GM23338 (cell line): Measurements from ENCODE around the gene OOSP4A. TPM values are rescaled to one million over a fixed set of nuclear protein-coding genes. Genes with fewer than 3 reads are reported as not detected.

Experiments used
- ATAC-seq: fragments of 200-7000 bp; cut with Tn5 transposase; 3 replicates; pipeline ENCODE4 v1.9.1; 2020
- DNase-seq: peaks from one replicate; pipeline ENCODE4 v3.0.0-alpha.2; 2015; ENCODE audit warnings: low spot score
- H2AFZ ChIP-seq: fragments of 200-600 bp; sonication (generic); 2 replicates; pipeline ENCODE4 v1.8.0; 2016; ENCODE audit warnings: antibody characterized with exemption, mild to moderate bottlenecking, moderate library complexity
- H3F3A ChIP-seq: fragments of 200-600 bp; sonication (generic); replicated peaks from 2 replicates; pipeline ENCODE4 v1.8.0; 2017; ENCODE audit warnings: antibody characterized with exemption, mixed run types, low read depth
- H3K27ac ChIP-seq: fragments of 200-600 bp; sonication (generic); 2 replicates; pipeline ENCODE4 v1.6.1; 2016; ENCODE audit warnings: low read depth
- H3K27me3 ChIP-seq: fragments of 200-600 bp; sonication (generic); 2 replicates; pipeline ENCODE4 v1.8.0; 2016; ENCODE audit warnings: mild to moderate bottlenecking, mixed run types, moderate library complexity; ENCODE audit not compliant: insufficient read depth
- H3K36me3 ChIP-seq: fragments of 200-600 bp; sonication (generic); 2 replicates; pipeline ENCODE4 v1.8.0; 2016; ENCODE audit warnings: mild to moderate bottlenecking; ENCODE audit not compliant: insufficient read depth
- H3K4me1 ChIP-seq: fragments of 200-600 bp; sonication (generic); 2 replicates; pipeline ENCODE4 v1.8.0; 2016; ENCODE audit warnings: mild to moderate bottlenecking, moderate library complexity; ENCODE audit not compliant: insufficient read depth
- H3K4me2 ChIP-seq: fragments of 200-600 bp; sonication (generic); 2 replicates; pipeline ENCODE4 v1.7.1; 2017; ENCODE audit warnings: mixed run types
- H3K4me3 ChIP-seq: fragments of 200-600 bp; sonication (generic); 2 replicates; pipeline ENCODE4 v1.6.1; 2016; ENCODE audit warnings: mixed run types
- H3K79me2 ChIP-seq: fragments of 200-600 bp; sonication (generic); replicated peaks from 2 replicates; pipeline ENCODE4 v1.8.0; 2017; ENCODE audit warnings: mild to moderate bottlenecking; ENCODE audit not compliant: insufficient read depth
- H3K9me2 ChIP-seq: fragments of 200-600 bp; sonication (generic); 2 replicates; pipeline ENCODE4 v1.8.0; 2017; ENCODE audit not compliant: insufficient read depth
- H4K20me1 ChIP-seq: fragments of 200-600 bp; sonication (generic); replicated peaks from 2 replicates; pipeline ENCODE4 v1.8.0; 2017; ENCODE audit warnings: mild to moderate bottlenecking; ENCODE audit not compliant: insufficient read depth
- H3K27ac Mint-ChIP-seq: 2 replicates; pipeline ENCODE4 v1.8.0; 2020; ENCODE audit warnings: inconsistent platforms, mild to moderate bottlenecking, moderate library complexity, mixed read lengths
- H3K27me3 Mint-ChIP-seq: 3 replicates; pipeline ENCODE4 v1.8.0; 2022; ENCODE audit warnings: low read depth, mild to moderate bottlenecking, moderate library complexity, mixed read lengths, inconsistent platforms; ENCODE audit not compliant: insufficient read depth, poor library complexity
- H3K36me3 Mint-ChIP-seq: 3 replicates; pipeline ENCODE4 v1.8.0; 2021; ENCODE audit warnings: low read depth, mild to moderate bottlenecking, inconsistent platforms, moderate library complexity, mixed read lengths
- H3K4me1 Mint-ChIP-seq: 3 replicates; pipeline ENCODE4 v1.8.0; 2020; ENCODE audit warnings: mild to moderate bottlenecking, inconsistent platforms, mixed read lengths
- H3K4me3 Mint-ChIP-seq: 3 replicates; pipeline ENCODE4 v1.8.0; 2021; ENCODE audit warnings: moderate library complexity, mild to moderate bottlenecking, inconsistent platforms, mixed read lengths
- H3K9me3 Mint-ChIP-seq: 3 replicates; pipeline ENCODE4 v1.8.0; 2020; ENCODE audit warnings: moderate library complexity, mild to moderate bottlenecking, inconsistent platforms, mixed read lengths
- CREB1 ChIP-seq: fragments of 250-450 bp; sonication (Bioruptor Pico); IDR thresholded peaks from 2 replicates; pipeline ENCODE4 v1.5.0; 2020; ENCODE audit warnings: low read depth, mild to moderate bottlenecking, moderate library complexity
- CTCF ChIP-seq, 2 experiments: fragments of 200-600 bp in 1 of 2; sonication (generic) in 1 of 2; conservative IDR thresholded peaks; 2 replicates each; pipeline versions ENCODE4 v1.5.1 to v1.6.1; 2016 to 2017; ENCODE audit warnings: antibody characterized with exemption in 2 of 2, low read depth in 2 of 2, mild to moderate bottlenecking in 2 of 2, moderate library complexity in 1 of 2
- ETS1 ChIP-seq: IDR thresholded peaks from 2 replicates; pipeline ENCODE4 v1.6.1; 2016; ENCODE audit warnings: antibody characterized with exemption
- EZH2 ChIP-seq: fragments of 200-600 bp; sonication (generic); IDR thresholded peaks from one replicate; pipeline ENCODE4 v1.8.0; 2017; ENCODE audit warnings: antibody characterized with exemption, mild to moderate bottlenecking, low read depth; ENCODE audit not compliant: unreplicated experiment
- EZH2phosphoT487 ChIP-seq: fragments of 200-600 bp; sonication (generic); IDR thresholded peaks from one replicate; pipeline ENCODE4 v1.8.1; 2018; ENCODE audit warnings: antibody characterized with exemption; ENCODE audit not compliant: unreplicated experiment
- JUNB ChIP-seq: IDR thresholded peaks from one replicate; pipeline ENCODE4 v1.6.1; 2016; ENCODE audit warnings: antibody characterized with exemption; ENCODE audit not compliant: unreplicated experiment
- NANOG ChIP-seq: IDR thresholded peaks from 2 replicates; pipeline ENCODE4 v1.6.1; 2016; ENCODE audit warnings: antibody characterized with exemption, borderline replicate concordance
- POLR2AphosphoS5 ChIP-seq: IDR thresholded peaks from 2 replicates; pipeline ENCODE4 v1.6.1; 2016; ENCODE audit warnings: antibody characterized with exemption, low read depth
- polyA plus RNA-seq: library from polyadenylated mRNA; unstranded; fragments of >200 nt; fragmentation: Nextera tagmentation; extraction: Ambion mirVana; gene quantifications from 2 replicates; pipeline ENCODE4 v1.2.1, GENCODE V29; 2016
- total RNA-seq: library from RNA; depleted of rRNA; stranded (reverse); fragments of >200 nt; shearing (Covaris generic); gene quantifications from 2 replicates; pipeline ENCODE4 v1.2.3, GENCODE V29; 2014
- TF ChIP-seq, protein P1 (sequence below): IDR thresholded peaks from one replicate; pipeline ENCODE4 v1.6.1; 2018; ENCODE audit warnings: antibody characterized with exemption; ENCODE audit not compliant: unreplicated experiment
- TF ChIP-seq, protein P2 (sequence below): fragments of 250-450 bp; sonication (Bioruptor Pico); IDR thresholded peaks from 2 replicates; pipeline ENCODE4 v1.5.0; 2020; ENCODE audit warnings: mild to moderate bottlenecking, moderate library complexity

OOSP4A gene
- total and polyA plus RNA-seq, 2 experiments from 2014 or later, result not detected

GRCh38 chr11:59968395-59968783 is 4.6 kb downstream of the OOSP4A start:
- no peaks in the 10 kb centered on the region for H3K36me3 Mint-ChIP-seq
- DNase-seq (no peak), ATAC-seq (no peak)
- Histone ChIP-seq H3K27me3 (no peaks in the 10 kb centered on the region), H3K27ac (no peak overlapping the region), H4K20me1 (no peaks in the 10 kb centered on the region), H3K36me3 (no peaks in the 10 kb centered on the region), H3K79me2 (no peaks in the 10 kb centered on the region), H3F3A (no peaks in the 10 kb centered on the region), H3K4me2 (no peak overlapping the region), H3K4me3 (no peak overlapping the region), H3K4me1 (peaks cover 11% of the 10 kb centered on the region), H2AFZ (no peak overlapping the region), H3K9me2 (no peaks in the 10 kb centered on the region)
- no peaks in the 10 kb centered on the region for H3K27me3 Mint-ChIP-seq
- H3K9me3 Mint-ChIP-seq, result no peaks in the 10 kb centered on the region
- no peak overlapping the region for H3K4me3 Mint-ChIP-seq
- peaks cover 26% of the 10 kb centered on the region; the same call in 2 of the 3 replicates for H3K4me1 Mint-ChIP-seq
- no peak overlapping the region for H3K27ac Mint-ChIP-seq
- no peak for TF ChIP-seq CREB1
- no peak for TF ChIP-seq POLR2AphosphoS5
- TF ChIP-seq JUNB, result no peak
- TF ChIP-seq NANOG, result no peak
- TF ChIP-seq, protein P1, sequence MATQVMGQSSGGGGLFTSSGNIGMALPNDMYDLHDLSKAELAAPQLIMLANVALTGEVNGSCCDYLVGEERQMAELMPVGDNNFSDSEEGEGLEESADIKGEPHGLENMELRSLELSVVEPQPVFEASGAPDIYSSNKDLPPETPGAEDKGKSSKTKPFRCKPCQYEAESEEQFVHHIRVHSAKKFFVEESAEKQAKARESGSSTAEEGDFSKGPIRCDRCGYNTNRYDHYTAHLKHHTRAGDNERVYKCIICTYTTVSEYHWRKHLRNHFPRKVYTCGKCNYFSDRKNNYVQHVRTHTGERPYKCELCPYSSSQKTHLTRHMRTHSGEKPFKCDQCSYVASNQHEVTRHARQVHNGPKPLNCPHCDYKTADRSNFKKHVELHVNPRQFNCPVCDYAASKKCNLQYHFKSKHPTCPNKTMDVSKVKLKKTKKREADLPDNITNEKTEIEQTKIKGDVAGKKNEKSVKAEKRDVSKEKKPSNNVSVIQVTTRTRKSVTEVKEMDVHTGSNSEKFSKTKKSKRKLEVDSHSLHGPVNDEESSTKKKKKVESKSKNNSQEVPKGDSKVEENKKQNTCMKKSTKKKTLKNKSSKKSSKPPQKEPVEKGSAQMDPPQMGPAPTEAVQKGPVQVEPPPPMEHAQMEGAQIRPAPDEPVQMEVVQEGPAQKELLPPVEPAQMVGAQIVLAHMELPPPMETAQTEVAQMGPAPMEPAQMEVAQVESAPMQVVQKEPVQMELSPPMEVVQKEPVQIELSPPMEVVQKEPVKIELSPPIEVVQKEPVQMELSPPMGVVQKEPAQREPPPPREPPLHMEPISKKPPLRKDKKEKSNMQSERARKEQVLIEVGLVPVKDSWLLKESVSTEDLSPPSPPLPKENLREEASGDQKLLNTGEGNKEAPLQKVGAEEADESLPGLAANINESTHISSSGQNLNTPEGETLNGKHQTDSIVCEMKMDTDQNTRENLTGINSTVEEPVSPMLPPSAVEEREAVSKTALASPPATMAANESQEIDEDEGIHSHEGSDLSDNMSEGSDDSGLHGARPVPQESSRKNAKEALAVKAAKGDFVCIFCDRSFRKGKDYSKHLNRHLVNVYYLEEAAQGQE, result no peak
- TF ChIP-seq ETS1, result no peak
- no peak for TF ChIP-seq CTCF (conservative IDR thresholded peaks at IDR 0.05; ENCODE audit: low read depth in 2 of 2)
- TF ChIP-seq, protein P2, sequence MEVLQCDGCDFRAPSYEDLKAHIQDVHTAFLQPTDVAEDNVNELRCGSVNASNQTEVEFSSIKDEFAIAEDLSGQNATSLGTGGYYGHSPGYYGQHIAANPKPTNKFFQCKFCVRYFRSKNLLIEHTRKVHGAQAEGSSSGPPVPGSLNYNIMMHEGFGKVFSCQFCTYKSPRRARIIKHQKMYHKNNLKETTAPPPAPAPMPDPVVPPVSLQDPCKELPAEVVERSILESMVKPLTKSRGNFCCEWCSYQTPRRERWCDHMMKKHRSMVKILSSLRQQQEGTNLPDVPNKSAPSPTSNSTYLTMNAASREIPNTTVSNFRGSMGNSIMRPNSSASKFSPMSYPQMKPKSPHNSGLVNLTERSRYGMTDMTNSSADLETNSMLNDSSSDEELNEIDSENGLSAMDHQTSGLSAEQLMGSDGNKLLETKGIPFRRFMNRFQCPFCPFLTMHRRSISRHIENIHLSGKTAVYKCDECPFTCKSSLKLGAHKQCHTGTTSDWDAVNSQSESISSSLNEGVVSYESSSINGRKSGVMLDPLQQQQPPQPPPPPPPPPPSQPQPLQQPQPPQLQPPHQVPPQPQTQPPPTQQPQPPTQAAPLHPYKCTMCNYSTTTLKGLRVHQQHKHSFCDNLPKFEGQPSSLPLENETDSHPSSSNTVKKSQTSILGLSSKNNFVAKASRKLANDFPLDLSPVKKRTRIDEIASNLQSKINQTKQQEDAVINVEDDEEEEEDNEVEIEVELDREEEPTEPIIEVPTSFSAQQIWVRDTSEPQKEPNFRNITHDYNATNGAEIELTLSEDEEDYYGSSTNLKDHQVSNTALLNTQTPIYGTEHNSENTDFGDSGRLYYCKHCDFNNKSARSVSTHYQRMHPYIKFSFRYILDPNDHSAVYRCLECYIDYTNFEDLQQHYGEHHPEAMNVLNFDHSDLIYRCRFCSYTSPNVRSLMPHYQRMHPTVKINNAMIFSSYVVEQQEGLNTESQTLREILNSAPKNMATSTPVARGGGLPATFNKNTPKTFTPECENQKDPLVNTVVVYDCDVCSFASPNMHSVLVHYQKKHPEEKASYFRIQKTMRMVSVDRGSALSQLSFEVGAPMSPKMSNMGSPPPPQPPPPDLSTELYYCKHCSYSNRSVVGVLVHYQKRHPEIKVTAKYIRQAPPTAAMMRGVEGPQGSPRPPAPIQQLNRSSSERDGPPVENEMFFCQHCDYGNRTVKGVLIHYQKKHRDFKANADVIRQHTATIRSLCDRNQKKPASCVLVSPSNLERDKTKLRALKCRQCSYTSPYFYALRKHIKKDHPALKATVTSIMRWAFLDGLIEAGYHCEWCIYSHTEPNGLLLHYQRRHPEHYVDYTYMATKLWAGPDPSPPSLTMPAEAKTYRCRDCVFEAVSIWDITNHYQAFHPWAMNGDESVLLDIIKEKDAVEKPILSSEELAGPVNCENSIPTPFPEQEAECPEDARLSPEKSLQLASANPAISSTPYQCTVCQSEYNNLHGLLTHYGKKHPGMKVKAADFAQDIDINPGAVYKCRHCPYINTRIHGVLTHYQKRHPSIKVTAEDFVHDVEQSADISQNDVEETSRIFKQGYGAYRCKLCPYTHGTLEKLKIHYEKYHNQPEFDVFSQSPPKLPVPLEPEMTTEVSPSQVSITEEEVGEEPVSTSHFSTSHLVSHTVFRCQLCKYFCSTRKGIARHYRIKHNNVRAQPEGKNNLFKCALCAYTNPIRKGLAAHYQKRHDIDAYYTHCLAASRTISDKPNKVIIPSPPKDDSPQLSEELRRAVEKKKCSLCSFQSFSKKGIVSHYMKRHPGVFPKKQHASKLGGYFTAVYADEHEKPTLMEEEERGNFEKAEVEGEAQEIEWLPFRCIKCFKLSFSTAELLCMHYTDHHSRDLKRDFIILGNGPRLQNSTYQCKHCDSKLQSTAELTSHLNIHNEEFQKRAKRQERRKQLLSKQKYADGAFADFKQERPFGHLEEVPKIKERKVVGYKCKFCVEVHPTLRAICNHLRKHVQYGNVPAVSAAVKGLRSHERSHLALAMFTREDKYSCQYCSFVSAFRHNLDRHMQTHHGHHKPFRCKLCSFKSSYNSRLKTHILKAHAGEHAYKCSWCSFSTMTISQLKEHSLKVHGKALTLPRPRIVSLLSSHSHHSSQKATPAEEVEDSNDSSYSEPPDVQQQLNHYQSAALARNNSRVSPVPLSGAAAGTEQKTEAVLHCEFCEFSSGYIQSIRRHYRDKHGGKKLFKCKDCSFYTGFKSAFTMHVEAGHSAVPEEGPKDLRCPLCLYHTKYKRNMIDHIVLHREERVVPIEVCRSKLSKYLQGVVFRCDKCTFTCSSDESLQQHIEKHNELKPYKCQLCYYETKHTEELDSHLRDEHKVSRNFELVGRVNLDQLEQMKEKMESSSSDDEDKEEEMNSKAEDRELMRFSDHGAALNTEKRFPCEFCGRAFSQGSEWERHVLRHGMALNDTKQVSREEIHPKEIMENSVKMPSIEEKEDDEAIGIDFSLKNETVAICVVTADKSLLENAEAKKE, result no peak
- TF ChIP-seq EZH2phosphoT487, result no peak
- no peak for TF ChIP-seq EZH2
